ENCODE results near the gene ZFYVE28. TPM values are rescaled to one million over a fixed set of nuclear protein-coding genes. Genes with fewer than 3 reads are reported as not detected.

The ZFYVE28 gene
- total RNA-seq, 1 donor from 2014 or later = 3.6 TPM

GRCh38 chr4:2243681-2244380 lies 174.6 kb downstream of the ZFYVE28 start:
- Mint-ChIP-seq H3K27me3 (no peaks in the 10 kb centered on the region), H3K4me3 (peak overlapping the region; percentile 13), H3K9me3 (no peaks in the 10 kb centered on the region), H3K4me1 (ENCODE audit: unreplicated experiment) (peaks cover 42% of the 10 kb centered on the region), H3K27ac (no peak overlapping the region), H3K36me3 (peaks cover 10% of the 10 kb centered on the region)
- DNase-seq (ENCODE audit: extremely low spot score, unreplicated experiment) = no peak
- TF ChIP-seq CTCF (conservative IDR thresholded peaks at IDR 0.05) = peak; percentile 28

- no peaks in the 10 kb centered on the region for H3K27me3 Mint-ChIP-seq
- H3K9me3 Mint-ChIP-seq = no peaks in the 10 kb centered on the region
- peaks cover 18% of the 10 kb centered on the region for H3K36me3 Mint-ChIP-seq
- H3K27ac Mint-ChIP-seq = peak within 1 kb of the TSS; percentile 81
- peaks cover 45% of the 10 kb centered on the region for H3K4me1 Mint-ChIP-seq (ENCODE audit: unreplicated experiment)
- TF ChIP-seq CTCF (conservative IDR thresholded peaks at IDR 0.05) = peak; percentile 33
- peak within 1 kb of the TSS; percentile 96 for H3K4me3 Mint-ChIP-seq
- DNase-seq (ENCODE audit: extremely low spot score, unreplicated experiment) = peak; percentile 100
Observed at GRCh38 chr4:2241410-2242353, 176.8 kb downstream of the ZFYVE28 start, which contains the start of the genes HAUS3 and POLN. TSS of gene HAUS3 (minus strand) at chr4:2242121. CDS start at chr4:2240946, 1,175 bp downstream. TSS of gene POLN (minus strand) at chr4:2242121. CDS start at chr4:2229231, 12,890 bp downstream.

DNA sequence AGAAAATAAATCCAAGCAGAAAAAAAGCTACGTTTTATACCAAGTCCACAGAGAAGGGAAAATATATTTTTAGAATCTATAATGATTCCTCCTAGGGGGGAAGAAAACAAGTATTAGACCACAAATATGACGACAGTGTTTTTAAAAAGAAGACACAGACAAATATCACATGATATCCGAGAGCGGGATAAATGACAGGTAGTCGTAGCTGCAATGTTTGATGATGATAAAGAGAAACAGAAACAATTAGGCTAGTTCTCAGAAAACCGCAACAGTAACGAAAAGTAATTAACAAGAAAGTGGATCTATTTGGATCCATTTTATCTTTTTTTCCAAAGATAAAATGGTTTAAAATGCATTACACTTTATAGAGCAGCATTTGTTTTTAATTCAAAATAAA lies 177.4 kb downstream of the ZFYVE28 start:
- peaks cover 18% of the 10 kb centered on the region for H3K36me3 Mint-ChIP-seq
- DNase-seq (ENCODE audit: extremely low spot score, unreplicated experiment) = no peak
- no peaks in the 10 kb centered on the region for H3K9me3 Mint-ChIP-seq
- no peak for TF ChIP-seq CTCF (conservative IDR thresholded peaks at IDR 0.05)
- H3K27me3 Mint-ChIP-seq = no peaks in the 10 kb centered on the region
- peak overlapping the region; percentile 81 for H3K27ac Mint-ChIP-seq
- H3K4me3 Mint-ChIP-seq = peak overlapping the region; percentile 96
- H3K4me1 Mint-ChIP-seq (ENCODE audit: unreplicated experiment) = peaks cover 45% of the 10 kb centered on the region

DNA sequence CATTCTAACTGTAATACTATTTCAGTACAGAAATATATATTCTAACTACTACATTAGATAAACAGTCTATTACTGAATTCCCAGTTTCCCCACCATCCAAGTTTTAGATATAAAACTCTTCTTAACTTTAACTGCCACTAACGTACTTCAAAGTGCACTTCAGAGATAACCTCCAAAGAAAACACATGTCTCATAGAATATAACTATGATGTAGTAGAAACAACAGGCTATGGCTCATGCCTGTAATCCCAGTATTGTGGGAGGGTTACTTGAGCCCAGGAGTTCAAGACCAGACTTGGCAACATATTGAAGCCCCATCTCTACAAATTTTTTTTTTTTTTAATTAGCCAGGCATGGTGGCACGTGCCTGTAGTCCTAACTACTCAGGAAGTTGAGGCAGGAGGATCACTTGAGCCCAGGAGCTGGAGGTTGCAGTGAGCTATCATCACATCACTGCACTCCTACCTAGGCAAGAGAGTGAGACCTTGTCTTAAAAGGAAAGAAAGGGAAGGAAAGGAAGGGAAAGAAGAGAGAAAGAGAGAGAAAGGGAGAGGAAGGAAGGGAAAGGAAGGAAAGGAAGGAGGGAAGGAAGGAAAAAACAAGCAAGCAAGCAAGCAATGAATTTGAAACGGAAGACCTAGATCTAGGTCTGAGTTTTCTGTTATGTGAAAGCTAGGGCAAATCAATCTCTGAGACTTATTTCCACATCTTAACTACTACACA lies 181.3 kb downstream of the ZFYVE28 start:
- no peaks in the 10 kb centered on the region for H3K9me3 Mint-ChIP-seq
- no peaks in the 10 kb centered on the region for H3K27me3 Mint-ChIP-seq
- no peak overlapping the region for H3K27ac Mint-ChIP-seq
- no peak for DNase-seq (ENCODE audit: extremely low spot score, unreplicated experiment)
- TF ChIP-seq CTCF (conservative IDR thresholded peaks at IDR 0.05) = no peak
- H3K4me1 Mint-ChIP-seq (ENCODE audit: unreplicated experiment) = peaks cover 22% of the 10 kb centered on the region
- H3K4me3 Mint-ChIP-seq = no peak overlapping the region
- H3K36me3 Mint-ChIP-seq = peaks cover 26% of the 10 kb centered on the region

DNA sequence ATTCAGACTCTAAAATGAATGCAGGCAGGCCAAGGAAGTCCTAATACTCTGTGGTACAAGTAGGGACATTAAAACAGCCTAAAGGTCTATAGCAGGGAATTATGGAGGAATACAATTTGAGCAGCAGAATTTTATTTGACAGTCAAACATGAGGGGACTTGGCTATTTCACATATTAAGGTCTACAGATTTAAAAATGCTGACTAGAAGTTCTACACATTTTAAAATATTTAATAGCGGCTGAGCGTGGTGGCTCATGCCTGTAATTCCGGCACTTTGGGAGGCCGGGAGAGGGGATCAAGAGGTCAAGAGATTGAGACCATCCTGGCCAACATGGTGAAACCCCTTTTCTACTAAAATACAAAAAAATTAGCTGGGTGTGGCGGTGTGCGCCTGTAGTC lies 187.4 kb downstream of the ZFYVE28 start:
- Mint-ChIP-seq H3K4me3 (no peak overlapping the region), H3K9me3 (no peaks in the 10 kb centered on the region), H3K36me3 (peaks cover 8% of the 10 kb centered on the region), H3K4me1 (ENCODE audit: unreplicated experiment) (no peaks in the 10 kb centered on the region), H3K27ac (no peak overlapping the region), H3K27me3 (no peaks in the 10 kb centered on the region)
- DNase-seq (ENCODE audit: extremely low spot score, unreplicated experiment) = no peak
- no peak for TF ChIP-seq CTCF (conservative IDR thresholded peaks at IDR 0.05)
